ENCODE measurements around the gene MKLN1. TPM values are rescaled to one million over a fixed set of nuclear protein-coding genes. Genes with fewer than 3 reads are reported as not detected.

The MKLN1 gene
- total and polyA plus RNA-seq, 12 donors = 9.5 to 48.2 (median 41.1) TPM

- H3K4me3 ChIP-seq = no peak overlapping the region
- H3K27ac ChIP-seq = no peak overlapping the region
- no peaks in the 10 kb centered on the region for H3K27me3 ChIP-seq
- peaks cover 0 to 99% (median 74%) of the 10 kb centered on the region in 9 donors for H3K4me1 ChIP-seq
- DNase-seq (no peak), ATAC-seq (no peak)
- H3K36me3 ChIP-seq = no peaks in the 10 kb centered on the region
- no peaks in the 10 kb centered on the region for H3K9me3 ChIP-seq
- intact Hi-C loops (cut with DNase I) = no loop called here
- 97 to 98% methylated on average over 4 of the region's 4 CpGs for WGBS, 2 donors
- TF ChIP-seq CTCF (IDR thresholded peaks at IDR 0.05) = no peak
Measured at GRCh38 chr7:131364767-131365344, 37.2 kb downstream of the MKLN1 start.

- Histone ChIP-seq H3K36me3 (no peaks in the 10 kb centered on the region), H3K4me1 (peaks cover 0 to 97% (median 80%) of the 10 kb centered on the region in 9 donors), H3K27me3 (no peaks in the 10 kb centered on the region), H3K27ac (no peak overlapping the region), H3K9me3 (no peaks in the 10 kb centered on the region), H3K4me3 (no peak overlapping the region)
- 34 to 40% methylated on average over 3 of the region's 3 CpGs for WGBS, 2 donors
- TF ChIP-seq CTCF (IDR thresholded peaks at IDR 0.05) = no peak
- ATAC-seq = peak in 5 of 8 donors; percentile 43 to 82 (median 52)
- DNase-seq = no peak
- intact Hi-C loops (cut with DNase I) = no loop called here
Measured at GRCh38 chr7:131365838-131366237, 38.2 kb downstream of the MKLN1 start.

GRCh38 chr7:131369354-131369753, 41.7 kb downstream of the MKLN1 start:
- intact Hi-C loops (cut with DNase I) = no loop called here
- H3K27me3 ChIP-seq = no peaks in the 10 kb centered on the region
- H3K4me3 ChIP-seq = no peak overlapping the region
- no peak for ATAC-seq
- H3K27ac ChIP-seq = no peak overlapping the region
- DNase-seq = no peak
- TF ChIP-seq CTCF (IDR thresholded peaks at IDR 0.05) = no peak
- no peaks in the 10 kb centered on the region for H3K36me3 ChIP-seq
- H3K9me3 ChIP-seq = no peaks in the 10 kb centered on the region
- H3K4me1 ChIP-seq = peaks cover 0 to 96% (median 70%) of the 10 kb centered on the region in 9 donors

- ATAC-seq (peak in 1 of 8 donors; percentile 16), DNase-seq (no peak)
- intact Hi-C loops (cut with DNase I) = loop anchor here in 1 of 10 donors (5.0 kb wide), 1 partner anchor 33 kb away; no protein-coding TSS in a partner anchor
- no peaks in the 10 kb centered on the region for H3K36me3 ChIP-seq
- no peak for TF ChIP-seq CTCF (IDR thresholded peaks at IDR 0.05)
- no peaks in the 10 kb centered on the region for H3K9me3 ChIP-seq
- no peaks in the 10 kb centered on the region for H3K27me3 ChIP-seq
- 88 to 91% methylated on average over 1 of the region's 1 CpG for WGBS, 2 donors
- no peak overlapping the region for H3K27ac ChIP-seq
- H3K4me3 ChIP-seq = no peak overlapping the region
- H3K4me1 ChIP-seq = peaks cover 0 to 96% (median 73%) of the 10 kb centered on the region in 9 donors
Measured at GRCh38 chr7:131370523-131370968, 42.9 kb downstream of the MKLN1 start.
